ENCODE data around the gene CLSTN3.

GRCh38 chr12:7092986-7093460 is 37.1 kb upstream of the CLSTN3 start:
- TF ChIP-seq RAD51 (IDR thresholded peaks at IDR 0.05) (no peak), CEBPB (IDR thresholded peaks at IDR 0.05; ENCODE audit: borderline replicate concordance in 1 of 2, low read depth in 2 of 2, low read length in 2 of 2) (no peak), SRF (IDR thresholded peaks at IDR 0.05; ENCODE audit: low read depth in 2 of 2, low read length in 2 of 2) (no peak), CREM (IDR thresholded peaks at IDR 0.05; ENCODE audit: low read depth) (no peak), FOS (IDR thresholded peaks at IDR 0.05; ENCODE audit: borderline replicate concordance, extremely low read depth, insufficient read length) (no peak), POLR2AphosphoS5 (IDR thresholded peaks at IDR 0.05; ENCODE audit: low read length) (no peak), SIN3A (IDR thresholded peaks at IDR 0.05; ENCODE audit: low read depth, low read length) (no peak), TAF1 (IDR thresholded peaks at IDR 0.05; ENCODE audit: borderline replicate concordance, low read depth, low read length) (no peak), MLLT1 (IDR thresholded peaks at IDR 0.05) (no peak)
